ENCODE measurements around the gene GSK3B.
"Not testable (repeated sequence)": the region's sequence is repeated elsewhere in the genome, so short reads cannot be mapped to it uniquely, and the experiment has no call there.

GSK3B gene

GRCh38 chr3:119945291-119945690 is 149.0 kb downstream of the GSK3B start:
- DNase-seq (ENCODE audit: low read depth in 1 of 2, low spot score in 1 of 2), result no peak

- no peak for DNase-seq (ENCODE audit: low read depth in 1 of 2, low spot score in 1 of 2)
These were observed 150.2 kb downstream of the GSK3B start for GRCh38 chr3:119944091-119944490.

- no peak for DNase-seq (ENCODE audit: low read depth in 1 of 2, low spot score in 1 of 2)
These were observed 155.2 kb downstream of the GSK3B start for GRCh38 chr3:119939077-119939476.

GRCh38 chr3:119937229-119937628 is 157.0 kb downstream of the GSK3B start:
- peak in 1 of 2 donors; percentile 2 for DNase-seq (ENCODE audit: low read depth in 1 of 2, low spot score in 1 of 2)

DNA sequence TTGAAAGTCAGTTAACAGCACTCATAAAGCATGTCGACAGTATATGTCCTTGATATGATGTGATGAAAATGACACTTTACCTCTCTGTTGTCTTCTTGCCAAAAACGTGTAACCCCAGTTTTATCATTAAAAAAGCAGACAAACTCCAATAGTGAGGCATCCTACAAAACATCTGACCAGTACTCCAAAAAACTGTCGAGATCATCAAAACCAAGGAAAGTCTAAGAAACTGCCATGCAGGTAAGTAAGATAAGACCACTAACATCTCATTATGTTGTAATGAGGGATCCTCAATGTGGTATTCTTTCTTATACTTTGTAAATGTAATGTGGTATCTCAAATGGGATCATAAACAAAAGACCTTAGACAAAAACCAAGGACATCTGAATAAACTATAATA is 160.0 kb downstream of the GSK3B start:
- DNase-seq (ENCODE audit: low read depth in 1 of 2, low spot score in 1 of 2), result no peak

DNA sequence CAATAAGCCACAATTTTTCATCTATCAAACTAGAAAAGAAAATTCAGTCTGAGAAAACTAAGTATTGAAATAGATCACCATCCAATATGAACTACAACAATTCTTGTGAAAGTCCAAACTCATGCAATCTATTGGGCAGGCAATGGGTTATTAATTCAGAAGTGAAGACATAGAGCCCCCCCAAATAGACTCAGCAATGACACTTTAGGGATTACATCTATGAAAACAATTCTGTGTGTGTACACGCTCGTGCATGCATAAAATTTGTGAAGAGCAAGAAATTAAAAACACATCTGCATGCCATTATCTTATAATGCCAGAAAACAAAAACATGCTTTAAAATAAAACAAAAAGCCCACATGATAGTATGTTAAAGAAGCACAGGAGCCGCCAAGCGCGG is 161.0 kb downstream of the GSK3B start:
- DNase-seq (ENCODE audit: low read depth in 1 of 2, low spot score in 1 of 2), result no peak

DNA sequence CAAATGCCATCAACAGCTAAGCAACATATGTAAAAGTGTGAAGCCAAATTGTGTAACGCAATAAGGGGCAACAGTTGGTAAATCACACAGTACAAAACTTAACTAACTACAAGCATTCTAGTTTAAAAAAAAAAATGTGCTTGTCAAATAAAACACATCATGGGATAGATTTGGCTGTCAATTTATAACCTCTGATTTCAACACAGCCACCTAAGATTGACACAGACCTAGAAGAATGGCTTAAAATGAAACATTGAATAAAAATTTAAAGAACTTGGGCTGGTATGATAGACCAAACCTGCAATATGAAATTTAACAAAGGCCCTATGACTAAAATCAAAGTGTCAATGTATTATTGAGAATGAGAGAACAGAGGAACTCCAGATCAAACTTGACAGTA is 164.0 kb downstream of the GSK3B start:
- no peak for DNase-seq (ENCODE audit: low read depth in 1 of 2, low spot score in 1 of 2)

GRCh38 chr3:119927190-119927589 is 167.1 kb downstream of the GSK3B start:
- DNase-seq (ENCODE audit: low read depth in 1 of 2, low spot score in 1 of 2), result no peak

- DNase-seq (ENCODE audit: low read depth in 1 of 2, low spot score in 1 of 2), result no peak
These were observed 169.8 kb downstream of the GSK3B start for GRCh38 chr3:119924111-119925094.

DNA sequence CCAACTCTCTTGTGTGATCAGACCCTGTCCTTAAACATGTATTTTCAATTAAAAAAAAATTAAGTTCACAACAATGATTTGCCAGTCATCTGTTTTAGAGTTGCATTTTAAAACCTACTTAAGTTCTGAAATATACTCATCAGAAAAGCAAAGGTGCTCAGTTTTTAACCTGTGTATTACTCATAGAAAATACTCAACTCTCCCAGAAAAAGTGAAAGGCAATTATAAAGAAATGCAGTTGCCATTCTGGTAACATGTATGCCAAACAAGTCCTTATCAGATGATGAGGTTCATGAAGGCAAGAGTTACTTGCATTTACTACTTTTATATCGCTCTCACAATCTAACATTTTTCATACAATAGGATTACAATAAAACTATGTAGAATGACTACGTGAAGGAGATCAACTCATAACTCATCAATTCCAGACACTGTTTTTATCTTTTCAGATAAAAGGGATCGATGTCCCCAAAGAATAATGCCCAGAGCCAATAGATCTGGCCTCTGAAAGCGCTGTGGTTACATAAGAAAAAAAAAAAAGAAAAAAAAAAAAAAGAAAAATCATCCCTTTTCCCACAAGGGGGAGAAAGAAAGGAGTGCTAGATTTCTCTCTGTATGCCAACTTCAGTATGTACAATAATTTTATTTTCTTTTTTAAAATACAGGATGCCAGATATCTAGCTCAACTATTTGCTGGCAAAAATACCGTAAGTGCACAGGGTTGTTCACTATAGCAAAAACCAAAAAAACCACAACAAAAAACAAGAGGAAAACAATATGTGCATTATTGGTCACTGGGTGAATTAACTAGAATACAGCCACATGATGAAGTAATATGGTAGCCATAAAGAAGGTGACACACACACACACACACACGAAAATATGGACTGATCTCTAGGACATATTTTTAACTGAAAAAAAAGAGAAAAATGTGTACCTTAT is 175.0 kb downstream of the GSK3B start:
- no peak for DNase-seq (ENCODE audit: low read depth in 1 of 2, low spot score in 1 of 2)

DNA sequence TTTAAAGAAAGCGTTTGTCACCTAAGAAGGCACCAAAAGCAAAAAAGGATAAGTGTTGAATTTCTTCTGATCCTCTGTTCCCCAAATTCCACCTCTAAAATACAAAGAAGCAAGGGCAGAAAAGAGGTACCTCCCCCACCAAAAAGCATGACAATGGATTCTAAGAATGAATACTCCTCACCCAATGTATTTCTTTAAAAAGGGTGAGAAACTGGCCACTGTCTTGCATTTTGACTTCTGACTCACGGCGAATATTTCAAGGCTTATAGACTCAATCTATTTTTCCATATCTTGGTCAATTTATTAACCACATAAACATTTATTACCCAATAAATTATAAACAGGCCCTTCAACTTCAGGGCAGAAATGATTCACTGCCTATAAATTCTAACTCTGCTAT is 181.2 kb downstream of the GSK3B start:
- no peak for DNase-seq (ENCODE audit: low read depth in 1 of 2, low spot score in 1 of 2)

- no peak for DNase-seq (ENCODE audit: low read depth in 1 of 2, low spot score in 1 of 2)
These were observed 182.0 kb downstream of the GSK3B start for GRCh38 chr3:119912220-119912619.

- no peak for DNase-seq (ENCODE audit: low read depth in 1 of 2, low spot score in 1 of 2)
These were observed 182.5 kb downstream of the GSK3B start for GRCh38 chr3:119911748-119912147.

DNA sequence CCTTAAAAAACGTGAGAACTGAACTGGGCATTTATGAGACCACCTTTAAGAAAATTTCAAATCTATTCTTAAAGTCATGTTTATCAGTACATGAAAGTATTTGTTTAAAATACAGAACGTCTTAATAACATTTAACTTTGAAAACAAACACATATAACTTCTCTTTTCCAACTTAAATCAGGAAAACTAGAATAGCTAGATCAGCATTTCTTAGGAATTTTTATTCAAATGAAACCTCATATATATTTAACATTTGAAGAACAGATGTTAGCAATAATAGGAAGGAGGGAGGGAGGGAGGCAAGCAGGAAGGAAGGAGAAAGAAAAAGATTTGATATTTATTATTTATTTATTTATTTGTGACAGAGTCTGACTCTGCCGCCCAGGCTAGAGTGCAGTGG is 192.2 kb downstream of the GSK3B start:
- DNase-seq (ENCODE audit: low read depth in 1 of 2, low spot score in 1 of 2), result no peak

DNA sequence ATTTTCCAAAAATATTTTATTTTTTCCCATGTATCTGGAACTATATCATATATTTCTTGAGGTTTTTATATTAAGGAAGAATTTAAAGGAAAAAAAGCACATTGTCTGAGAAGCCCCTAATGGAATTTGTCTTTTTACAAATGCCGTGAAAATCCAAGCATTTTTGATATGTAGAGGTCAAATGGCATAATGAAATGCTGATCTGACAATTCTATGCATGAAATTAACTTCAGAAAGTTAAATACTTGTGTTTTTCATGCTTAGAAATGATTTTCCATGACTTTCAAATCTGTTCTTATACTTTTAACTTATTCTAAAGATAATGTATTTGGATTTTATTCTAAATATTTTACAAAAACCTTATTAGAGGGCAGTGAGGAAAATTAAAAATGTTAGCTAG is 193.1 kb downstream of the GSK3B start:
- no peak for DNase-seq (ENCODE audit: low read depth in 1 of 2, low spot score in 1 of 2)

DNA sequence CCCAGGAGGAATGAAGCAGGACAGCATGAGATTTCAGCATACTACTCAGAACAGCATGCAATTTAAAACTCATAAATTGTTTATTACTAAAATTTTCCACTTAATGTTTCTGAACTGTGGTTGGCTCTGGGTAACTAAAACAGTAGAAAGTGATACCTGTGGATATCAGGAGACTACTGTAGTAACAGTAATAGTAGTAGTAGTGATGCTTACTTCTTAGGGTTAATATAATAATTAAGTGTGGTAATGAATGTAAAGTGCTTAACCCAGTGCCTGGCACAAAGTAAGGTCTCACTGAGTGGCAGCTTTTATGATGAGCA is 195.1 kb downstream of the GSK3B start:
- DNase-seq (ENCODE audit: low read depth in 1 of 2, low spot score in 1 of 2), result no peak

DNA sequence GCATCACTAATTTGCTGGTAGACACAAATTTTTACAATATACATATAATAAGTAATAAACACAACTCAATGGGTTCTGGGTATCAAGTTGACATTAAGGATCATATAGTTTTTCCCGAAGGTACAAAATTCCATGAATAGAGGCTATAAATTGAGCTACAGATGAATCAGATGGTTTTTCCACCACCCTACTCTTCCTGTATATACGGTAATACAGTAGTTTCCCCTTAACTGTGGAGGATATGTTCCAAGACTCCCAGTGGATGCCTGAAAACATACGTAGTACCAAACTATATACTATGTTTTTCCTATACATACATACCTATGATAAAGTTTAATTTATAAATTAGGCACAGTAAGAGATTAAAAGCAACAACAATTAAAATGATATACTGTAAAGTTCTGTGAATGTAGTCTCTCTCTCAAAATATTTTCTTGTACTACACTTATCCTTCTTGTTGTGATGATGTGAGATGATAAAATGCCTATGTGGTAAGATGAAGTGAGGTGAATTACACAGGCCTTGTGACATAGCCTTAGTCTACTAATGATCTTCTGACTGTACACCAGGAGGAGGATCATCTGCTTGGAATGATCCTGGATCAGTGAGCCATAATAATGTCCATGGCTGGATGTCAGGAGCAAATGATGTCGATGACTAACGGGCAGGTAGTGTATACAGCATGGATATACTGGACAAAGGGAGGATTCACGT is 195.6 kb downstream of the GSK3B start:
- no peak for DNase-seq (ENCODE audit: low read depth in 1 of 2, low spot score in 1 of 2)

GRCh38 chr3:119894195-119894594 is 200.1 kb downstream of the GSK3B start:
- DNase-seq (ENCODE audit: low read depth in 1 of 2, low spot score in 1 of 2), result no peak

DNA sequence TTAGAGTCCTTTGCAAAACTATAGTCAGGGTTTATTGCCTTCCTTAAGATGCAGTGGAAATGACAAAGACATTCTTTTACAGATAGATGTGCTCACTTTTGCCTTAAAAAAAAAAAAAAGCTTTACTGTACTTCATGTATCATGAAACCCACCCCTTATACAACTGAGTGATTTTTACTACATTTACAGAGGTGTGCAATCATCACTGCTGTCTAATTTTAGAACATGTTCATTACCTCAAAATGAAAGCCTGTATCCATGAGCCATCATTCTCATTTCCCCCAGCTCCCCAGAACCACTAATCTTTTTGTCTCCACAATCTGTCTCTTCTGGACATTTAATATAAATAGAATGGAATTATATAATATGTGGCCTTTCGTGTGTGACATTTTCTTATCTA is 200.5 kb downstream of the GSK3B start:
- DNase-seq (ENCODE audit: low read depth in 1 of 2, low spot score in 1 of 2), result no peak

GRCh38 chr3:119891944-119892721 is 202.1 kb downstream of the GSK3B start:
- no peak for DNase-seq (ENCODE audit: low read depth in 1 of 2, low spot score in 1 of 2)

- not testable (repeated sequence) for DNase-seq (ENCODE audit: low read depth in 1 of 2, low spot score in 1 of 2)
These were observed 205.6 kb downstream of the GSK3B start for GRCh38 chr3:119888681-119889080.

Data from activated T-helper 1 cell treated with anti-CD3 and anti-CD28 coated beads, Interleukin-2, amount 50 U/mL, for 16 hours (primary cell).